LNCaP clone FGC (cell line): ENCODE data around the gene GMDS.
A peak's percentile ranks its signal among the peaks of the same experiment; 100 is the strongest.

Source experiments
- DNase-seq: peaks from one replicate; pipeline ENCODE4 v3.0.0-alpha.2; 2011; ENCODE audit warnings: low read depth
- H3K4me3 ChIP-seq: 2 replicates; pipeline ENCODE4 v1.5.1; 2011; ENCODE audit warnings: mild to moderate bottlenecking, low read depth, low read length, control low read depth
- CTCF ChIP-seq: IDR thresholded peaks from 2 replicates; pipeline ENCODE4 v1.5.1; 2012; ENCODE audit warnings: mild to moderate bottlenecking; ENCODE audit not compliant: control insufficient read depth, insufficient read depth; ENCODE audit errors: extremely low read depth

GMDS gene

GRCh38 chr6:1729133-1729749 is 516.2 kb downstream of the GMDS start:
- no peak for TF ChIP-seq CTCF
- no peak overlapping the region for H3K4me3 ChIP-seq
- DNase-seq, result no peak

GRCh38 chr6:1726341-1726768 is 519.0 kb downstream of the GMDS start:
- no peak for DNase-seq
- TF ChIP-seq CTCF, result no peak
- no peak overlapping the region for H3K4me3 ChIP-seq

GRCh38 chr6:1724616-1725015 is 520.8 kb downstream of the GMDS start:
- TF ChIP-seq CTCF, result no peak
- DNase-seq, result no peak
- H3K4me3 ChIP-seq, result no peak overlapping the region

GRCh38 chr6:1724124-1724523 is 521.3 kb downstream of the GMDS start:
- no peak for TF ChIP-seq CTCF
- peak; percentile 18 for DNase-seq
- no peak overlapping the region for H3K4me3 ChIP-seq

GRCh38 chr6:1722801-1723200 is 522.6 kb downstream of the GMDS start:
- H3K4me3 ChIP-seq, result no peak overlapping the region
- no peak for TF ChIP-seq CTCF
- no peak for DNase-seq

GRCh38 chr6:1720620-1721322 is 524.6 kb downstream of the GMDS start:
- no peak for TF ChIP-seq CTCF
- peak; percentile 39 for DNase-seq
- H3K4me3 ChIP-seq, result no peak overlapping the region
